Testis (tissue), 5 donors: ENCODE measurements around the gene PLEKHO1. TPM values are rescaled to one million over a fixed set of nuclear protein-coding genes. Genes with fewer than 3 reads are reported as not detected.
A peak's percentile ranks its signal among the peaks of the same experiment; 100 is the strongest.

ENCODE experiments used
- DNase-seq: peaks from one replicate; pipeline ENCODE4 v3.0.0-alpha.2; 2019
- H3K27ac ChIP-seq, 2 donors: fragments of 200-600 bp; sonication (generic); one replicate each; pipeline ENCODE4 v1.5.1; 2019
- H3K27me3 ChIP-seq: fragments of 200-600 bp; sonication (generic); one replicate; pipeline ENCODE4 v1.5.1; 2019
- H3K36me3 ChIP-seq: fragments of 200-600 bp; sonication (generic); one replicate; pipeline ENCODE4 v1.5.1; 2017; ENCODE audit warnings: low read depth; ENCODE audit errors: missing control alignments
- H3K4me1 ChIP-seq: fragments of 200-600 bp; sonication (generic); one replicate; pipeline ENCODE4 v1.5.1; 2019
- H3K4me3 ChIP-seq, 2 donors: fragments of 200-600 bp; sonication (generic); one replicate each; pipeline ENCODE4 v1.5.1; 2017 to 2019
- H3K9me3 ChIP-seq: fragments of 200-600 bp; sonication (generic); one replicate; pipeline ENCODE4 v1.5.1; 2017
- POLR2A ChIP-seq: fragments of 450-650 bp; IDR thresholded peaks from one replicate; pipeline ENCODE4 v1.6.1; 2017; ENCODE audit warnings: antibody characterized with exemption, mild to moderate bottlenecking, moderate library complexity
- WGBS, 2 donors: methylation state at CpG; one replicate each; pipeline ENCODE4 v1.1.5; 2018; 5-methylcytosine and 5-hydroxymethylcytosine counted together
- intact Hi-C: fragments of 100-400 bp; cut with DNase I; formaldehyde crosslinking; loops from one replicate; pipeline ENCODE4 v1.15.1; 2023; ENCODE audit warnings: low total_unique reads
- long read RNA-seq, 2 donors: transcript quantifications; one replicate each; lab custom pipeline, GENCODE V29; 2026
- polyA plus RNA-seq: library from polyadenylated mRNA; stranded (reverse); fragments of 350-450 nt; fragmentation: Illumina TruSeq; extraction: RNeasy Lipid Tissue Mini Kit (QIAGEN cat#74804); gene quantifications from one replicate; pipeline ENCODE4 v1.2.3, GENCODE V29; 2014; ENCODE audit warnings: low read depth, low replicate concordance; ENCODE audit not compliant: insufficient read depth
- total RNA-seq, 2 donors: library from RNA; depleted of rRNA; stranded (reverse); fragments of >200 nt; gene quantifications; one replicate each; pipeline ENCODE4 v1.2.3, GENCODE V29; 2016
- TF ChIP-seq, protein P1 (sequence below), 3 experiments: fragments of 450-650 bp in 2 of 3; fragments of 200-600 bp in 1 of 3; sonication (generic) in 1 of 3; IDR thresholded peaks; one replicate each; pipeline ENCODE4 v1.5.1; 2016 to 2019; ENCODE audit warnings: antibody characterized with exemption in 3 of 3, mild to moderate bottlenecking in 2 of 3, moderate library complexity in 1 of 3

The PLEKHO1 gene
- total RNA-seq = 100 to 1,000 TPM in 1 of 2 donors, 10 to 100 TPM in 1; 83.5 to 175 TPM
- 283 TPM for polyA plus RNA-seq
- long read RNA-seq, donor 1, transcript PLEKHO1-201 (6 exons, 2,050 nt) = major isoform, 18 of 57 reads
- long read RNA-seq, donor 1, partial matches to known transcripts = 32 of 57 reads
- long read RNA-seq, donor 1, other reads (novel, unspliced or antisense) = 0 of 57 reads
- long read RNA-seq, donor 2, transcript PLEKHO1-201 (6 exons, 2,050 nt) = major isoform, 8 of 10 reads
- long read RNA-seq, donor 2, partial matches to known transcripts = 0 of 10 reads
- long read RNA-seq, donor 2, other reads (novel, unspliced or antisense) = 0 of 10 reads

DNA sequence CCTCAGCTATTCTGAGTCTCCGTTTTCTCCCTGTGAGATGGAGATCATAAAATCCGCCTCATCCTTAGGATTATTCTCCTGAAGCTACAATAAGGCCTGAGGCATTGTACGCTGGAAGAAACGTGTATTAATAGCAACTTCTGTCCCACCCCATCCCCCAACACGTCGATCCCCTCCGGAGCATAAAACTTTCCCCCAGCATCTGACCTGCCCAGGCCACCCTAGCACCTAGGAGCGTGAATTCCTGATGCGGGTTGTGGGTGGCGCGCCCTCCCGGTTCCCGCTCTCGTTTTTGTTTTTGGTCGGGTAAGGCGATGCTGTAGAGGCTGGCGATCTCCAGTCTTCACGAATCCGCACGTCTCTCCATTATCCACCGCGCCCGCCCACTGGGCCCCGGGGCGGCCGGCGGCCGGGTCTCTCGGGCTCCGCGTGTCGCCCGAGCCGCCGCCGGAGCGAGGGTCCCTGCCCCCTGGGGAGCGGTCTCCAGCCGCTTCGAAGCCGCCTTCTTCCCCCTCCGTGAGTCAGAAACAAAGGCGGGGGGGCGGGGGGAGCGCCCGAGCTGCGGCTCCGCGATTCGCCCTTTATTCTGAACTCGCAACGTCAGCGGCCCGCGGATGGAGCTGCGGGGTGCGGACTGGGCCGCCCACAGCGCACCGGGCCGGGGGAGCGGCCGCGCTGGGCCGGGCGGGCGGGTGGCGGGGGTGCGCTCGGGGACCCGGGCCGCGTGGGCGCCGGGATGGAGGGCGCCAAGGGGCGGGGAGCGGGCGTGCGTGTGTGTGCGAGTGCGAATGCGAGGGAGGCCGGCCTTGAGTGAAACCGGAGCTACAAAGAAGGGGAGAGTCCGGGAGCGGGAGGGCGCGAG is at the start of gene PLEKHO1:
Gene PLEKHO1 (plus strand): TSS at position 646 of the 862 bp plus-strand sequence. CDS start 342 bp downstream, outside the sequence.
- H3K27ac ChIP-seq = peak within 1 kb of the TSS; percentile 93 to 94
- intact Hi-C loops = no loop called here
- H3K4me3 ChIP-seq = peak within 1 kb of the TSS; percentile 75 to 85
- no peaks in the 10 kb centered on the region for H3K36me3 ChIP-seq
- TF ChIP-seq POLR2A = no peak
- TF ChIP-seq, protein P1, sequence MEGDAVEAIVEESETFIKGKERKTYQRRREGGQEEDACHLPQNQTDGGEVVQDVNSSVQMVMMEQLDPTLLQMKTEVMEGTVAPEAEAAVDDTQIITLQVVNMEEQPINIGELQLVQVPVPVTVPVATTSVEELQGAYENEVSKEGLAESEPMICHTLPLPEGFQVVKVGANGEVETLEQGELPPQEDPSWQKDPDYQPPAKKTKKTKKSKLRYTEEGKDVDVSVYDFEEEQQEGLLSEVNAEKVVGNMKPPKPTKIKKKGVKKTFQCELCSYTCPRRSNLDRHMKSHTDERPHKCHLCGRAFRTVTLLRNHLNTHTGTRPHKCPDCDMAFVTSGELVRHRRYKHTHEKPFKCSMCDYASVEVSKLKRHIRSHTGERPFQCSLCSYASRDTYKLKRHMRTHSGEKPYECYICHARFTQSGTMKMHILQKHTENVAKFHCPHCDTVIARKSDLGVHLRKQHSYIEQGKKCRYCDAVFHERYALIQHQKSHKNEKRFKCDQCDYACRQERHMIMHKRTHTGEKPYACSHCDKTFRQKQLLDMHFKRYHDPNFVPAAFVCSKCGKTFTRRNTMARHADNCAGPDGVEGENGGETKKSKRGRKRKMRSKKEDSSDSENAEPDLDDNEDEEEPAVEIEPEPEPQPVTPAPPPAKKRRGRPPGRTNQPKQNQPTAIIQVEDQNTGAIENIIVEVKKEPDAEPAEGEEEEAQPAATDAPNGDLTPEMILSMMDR (IDR thresholded peaks at IDR 0.05) = no peak
- H3K27me3 ChIP-seq = no peaks in the 10 kb centered on the region
- WGBS, 2 donors = 1% methylated on average over 34 to 87 of the region's 89 CpGs
- peak; percentile 75 for DNase-seq
- no peaks in the 10 kb centered on the region for H3K9me3 ChIP-seq
- H3K4me1 ChIP-seq = peaks cover 13% of the 10 kb centered on the region

- H3K9me3 ChIP-seq = no peaks in the 10 kb centered on the region
- 67 to 80% methylated on average over 1 of the region's 1 CpG for WGBS, 2 donors
- no peaks in the 10 kb centered on the region for H3K36me3 ChIP-seq
- H3K27ac ChIP-seq = no peak overlapping the region
- no peak overlapping the region for H3K4me3 ChIP-seq
- no peaks in the 10 kb centered on the region for H3K4me1 ChIP-seq
- H3K27me3 ChIP-seq = no peaks in the 10 kb centered on the region
- DNase-seq = no peak
- intact Hi-C loops = no loop called here
- TF ChIP-seq, protein P1 (IDR thresholded peaks at IDR 0.05) = no peak
- no peak for TF ChIP-seq POLR2A
Measured at GRCh38 chr1:150102986-150103385, 46.7 kb upstream of the PLEKHO1 start.

DNA sequence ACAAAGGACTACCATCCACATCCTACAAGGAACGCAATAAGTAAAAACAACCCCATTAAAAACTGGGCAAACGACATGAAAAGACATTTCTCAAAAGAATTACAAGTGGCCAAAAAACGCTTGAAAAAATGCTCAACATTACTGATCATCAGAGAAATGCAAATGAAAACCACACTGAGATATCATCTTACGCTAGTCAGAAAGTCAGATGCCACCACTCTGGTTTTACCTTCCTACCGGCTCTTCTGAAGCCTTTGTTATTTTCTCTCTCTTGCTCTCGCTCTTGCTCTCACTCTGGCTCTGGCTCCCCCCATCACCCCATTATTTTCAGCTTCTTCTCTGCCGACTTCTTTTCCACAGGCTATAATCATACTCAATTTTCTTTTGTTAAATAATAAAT is 43.4 kb upstream of the PLEKHO1 start:
- Histone ChIP-seq H3K4me1 (no peaks in the 10 kb centered on the region), H3K9me3 (no peaks in the 10 kb centered on the region), H3K36me3 (no peaks in the 10 kb centered on the region), H3K27ac (no peak overlapping the region), H3K4me3 (no peak overlapping the region), H3K27me3 (no peaks in the 10 kb centered on the region)
- intact Hi-C loops = no loop called here
- no peak for TF ChIP-seq POLR2A
- TF ChIP-seq, protein P1 (IDR thresholded peaks at IDR 0.05) = no peak
- no peak for DNase-seq
- 91 to 94% methylated on average over 7 of the region's 7 CpGs for WGBS, 2 donors

- H3K4me1 ChIP-seq = no peaks in the 10 kb centered on the region
- TF ChIP-seq, protein P1 (IDR thresholded peaks at IDR 0.05) = no peak
- WGBS, 2 donors = 91 to 94% methylated on average over 3 of the region's 3 CpGs
- H3K27ac ChIP-seq = no peak overlapping the region
- H3K4me3 ChIP-seq = no peak overlapping the region
- no peaks in the 10 kb centered on the region for H3K9me3 ChIP-seq
- DNase-seq = no peak
- intact Hi-C loops = no loop called here
- no peaks in the 10 kb centered on the region for H3K27me3 ChIP-seq
- no peaks in the 10 kb centered on the region for H3K36me3 ChIP-seq
Measured at GRCh38 chr1:150109586-150109985, 40.1 kb upstream of the PLEKHO1 start.
